A673 (cell line): Measurements from ENCODE around the gene AJAP1. TPM values are rescaled to one million over a fixed set of nuclear protein-coding genes. Genes with fewer than 3 reads are reported as not detected.

Experiments
- BruUV-seq: library from RNA; stranded (reverse); fragments of 400-500 nt; replicated peaks from 2 replicates; lab custom pipeline; 2021; lab: Mats Ljungman, UMichigan
- CTCF ChIA-PET: fragments of 300-600 bp; sonication (Branson Sonifier 250); formaldehyde crosslinking; loops from one replicate; lab custom pipeline; 2022; ENCODE audit warnings: antibody characterized with exemption; lab: Charles Lee
- POLR2A ChIA-PET: fragments of 300-600 bp; sonication (Branson Sonifier 250); formaldehyde crosslinking; loops from one replicate; lab custom pipeline; 2022; ENCODE audit warnings: antibody characterized with exemption; ENCODE audit not compliant: low non-redundant PET; lab: Charles Lee
- DNase-seq: peaks from one replicate; pipeline ENCODE4 v3.0.0-alpha.2; 2015; ENCODE audit warnings: low spot score
- H3K27ac ChIP-seq: fragments of 200-600 bp; sonication (generic); 2 replicates; pipeline ENCODE4 v1.5.1; 2016; ENCODE audit warnings: mixed run types, low read depth, mild to moderate bottlenecking, mixed read lengths, antibody characterized with exemption, low read length; ENCODE audit not compliant: poor library complexity, severe bottlenecking
- H3K27me3 ChIP-seq: fragments of 200-600 bp; sonication (generic); replicated peaks from 2 replicates; pipeline ENCODE4 v1.6.1; 2017; ENCODE audit warnings: mixed run types, low read depth, mild to moderate bottlenecking, mixed read lengths, antibody characterized with exemption, low read length; ENCODE audit not compliant: insufficient read depth, poor library complexity
- H3K36me3 ChIP-seq: fragments of 200-600 bp; sonication (generic); 2 replicates; pipeline ENCODE4 v1.6.1; 2016; ENCODE audit warnings: mixed run types, mild to moderate bottlenecking, mixed read lengths, antibody characterized with exemption, low read length; ENCODE audit not compliant: insufficient read depth, poor library complexity, severe bottlenecking
- H3K4me1 ChIP-seq: fragments of 200-600 bp; sonication (generic); 2 replicates; pipeline ENCODE4 v1.6.1; 2017; ENCODE audit warnings: mixed run types, mild to moderate bottlenecking, mixed read lengths, antibody characterized with exemption, low read length; ENCODE audit not compliant: insufficient read depth, poor library complexity, severe bottlenecking
- H3K4me3 ChIP-seq: fragments of 200-600 bp; sonication (generic); 2 replicates; pipeline ENCODE4 v1.5.1; 2016; ENCODE audit warnings: low read depth, mixed run types, mild to moderate bottlenecking, mixed read lengths, low read length; ENCODE audit not compliant: poor library complexity, severe bottlenecking
- H3K9me3 ChIP-seq: fragments of 200-600 bp; sonication (generic); 2 replicates; pipeline ENCODE4 v1.6.1; 2016; ENCODE audit warnings: mixed run types, low read depth, mild to moderate bottlenecking, mixed read lengths, antibody characterized with exemption, low read length; ENCODE audit not compliant: poor library complexity, severe bottlenecking
- CTCF ChIP-seq: fragments of 300-800, 200-600 bp; sonication (generic); conservative IDR thresholded peaks from 2 replicates; pipeline ENCODE4 v1.5.1; 2017; ENCODE audit warnings: low read depth, mild to moderate bottlenecking, antibody characterized with exemption, low read length, moderate library complexity, mixed read lengths
- EZH2 ChIP-seq: fragments of 200-600 bp; sonication (generic); IDR thresholded peaks from 2 replicates; pipeline ENCODE4 v1.6.1; 2017; ENCODE audit warnings: borderline replicate concordance, low read depth, mild to moderate bottlenecking, mixed read lengths, antibody characterized with exemption, low read length; ENCODE audit not compliant: poor library complexity, severe bottlenecking
- intact Hi-C: fragments of 100-400 bp; cut with micrococcal nuclease; formaldehyde crosslinking; loops from one replicate; pipeline ENCODE4 v1.10.0; 2022; ENCODE audit not compliant: unreplicated experiment
- total RNA-seq: library from RNA; stranded (reverse); gene quantifications from 2 replicates; pipeline ENCODE4 v1.2.3, GENCODE V29; 2021

AJAP1 gene
- total RNA-seq, 1 experiment from 2014 or later: not detected

- Histone ChIP-seq H3K36me3 (no peaks in the 10 kb centered on the region), H3K27me3 (no peaks in the 10 kb centered on the region), H3K4me1 (no peaks in the 10 kb centered on the region), H3K4me3 (no peak overlapping the region), H3K9me3 (peaks cover 10% of the 10 kb centered on the region), H3K27ac (no peak overlapping the region)
- intact Hi-C loops: no loop called here
- CTCF ChIA-PET: no interaction called here
- POLR2A ChIA-PET: no interaction called here
- no TSS peak for BruUV-seq
- TF ChIP-seq EZH2: no peak
- no peak for TF ChIP-seq CTCF
- DNase-seq: no peak
These were observed 48.1 kb downstream of the AJAP1 start for GRCh38 chr1:4702464-4702863.

- no peaks in the 10 kb centered on the region for H3K4me1 ChIP-seq
- no peak for DNase-seq
- no peaks in the 10 kb centered on the region for H3K36me3 ChIP-seq
- no peak overlapping the region for H3K4me3 ChIP-seq
- intact Hi-C loops: no loop called here
- peaks cover 10% of the 10 kb centered on the region for H3K9me3 ChIP-seq
- no TSS peak for BruUV-seq
- H3K27me3 ChIP-seq: no peaks in the 10 kb centered on the region
- ChIA-PET POLR2A (no interaction called here), CTCF (no interaction called here)
- H3K27ac ChIP-seq: no peak overlapping the region
- TF ChIP-seq EZH2: no peak
- no peak for TF ChIP-seq CTCF
These were observed 48.5 kb downstream of the AJAP1 start for GRCh38 chr1:4702932-4703331.

- ChIA-PET POLR2A (no interaction called here), CTCF (no interaction called here)
These were observed 49.2 kb downstream of the AJAP1 start for GRCh38 chr1:4703646-4704045.

More at GRCh38 chr1:4703646-4704045, 49.2 kb downstream of the AJAP1 start:
- Histone ChIP-seq H3K27me3 (no peaks in the 10 kb centered on the region), H3K4me3 (no peak overlapping the region), H3K9me3 (peaks cover 10% of the 10 kb centered on the region), H3K36me3 (no peaks in the 10 kb centered on the region), H3K27ac (no peak overlapping the region), H3K4me1 (no peaks in the 10 kb centered on the region)
- TF ChIP-seq EZH2: no peak
- no peak for TF ChIP-seq CTCF
- no TSS peak for BruUV-seq
- no peak for DNase-seq
- intact Hi-C loops: no loop called here
